ENCODE data around the gene EXOC6B.

Gene EXOC6B

GRCh38 chr2:72133721-72134407, 692.0 kb downstream of the EXOC6B start:
- DNase-seq (ENCODE audit: low spot score), result no peak

- DNase-seq (ENCODE audit: low spot score), result no peak
Measured at GRCh38 chr2:72132981-72133720, 692.7 kb downstream of the EXOC6B start.

- DNase-seq (ENCODE audit: low spot score), result no peak
Measured at GRCh38 chr2:72131916-72132841, 693.7 kb downstream of the EXOC6B start.

GRCh38 chr2:72131371-72131891, 694.4 kb downstream of the EXOC6B start:
- DNase-seq (ENCODE audit: low spot score), result no peak

- no peak for DNase-seq (ENCODE audit: low spot score)
Measured at GRCh38 chr2:72130659-72131360, 695.0 kb downstream of the EXOC6B start.

- no peak for DNase-seq (ENCODE audit: low spot score)
Measured at GRCh38 chr2:72129681-72130340, 696.0 kb downstream of the EXOC6B start.

- no peak for DNase-seq (ENCODE audit: low spot score)
Measured at GRCh38 chr2:72128843-72129227, 697.0 kb downstream of the EXOC6B start.

- DNase-seq (ENCODE audit: low spot score), result no peak
Measured at GRCh38 chr2:72128059-72128842, 697.6 kb downstream of the EXOC6B start.

GRCh38 chr2:72127401-72128058, 698.3 kb downstream of the EXOC6B start:
- DNase-seq (ENCODE audit: low spot score), result no peak

- DNase-seq (ENCODE audit: low spot score), result no peak
Measured at GRCh38 chr2:72126186-72127100, 699.4 kb downstream of the EXOC6B start.

Data from Ammon's horn (tissue), 1 donor.